ENCODE measurements around the gene RTBDN. TPM values are rescaled to one million over a fixed set of nuclear protein-coding genes. Genes with fewer than 3 reads are reported as not detected.

RTBDN gene
- total RNA-seq, 2 donors from 2014 or later = not detected

DNA sequence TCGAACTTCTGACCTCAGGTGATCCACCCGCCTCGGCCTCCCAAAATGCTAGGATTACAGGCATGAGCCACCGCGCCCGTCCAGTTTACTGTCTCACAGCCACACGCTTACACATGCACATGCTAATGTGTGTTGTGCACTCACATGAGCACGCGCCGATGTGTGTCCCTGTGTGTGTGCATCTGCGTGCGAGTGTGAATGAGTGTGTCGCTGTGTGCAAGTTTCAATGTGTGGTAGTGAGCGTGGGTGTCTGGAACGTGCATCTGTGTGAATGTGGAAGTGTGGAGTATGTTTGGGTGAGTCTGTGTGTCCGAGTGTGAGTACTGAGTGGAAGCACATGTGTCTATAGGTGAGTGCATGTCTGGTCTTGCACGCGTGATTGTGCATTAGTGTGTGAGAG is 8.1 kb upstream of the RTBDN start:
- no peaks in the 10 kb centered on the region for H3K9me3 ChIP-seq (ENCODE audit: control insufficient read depth, low read length, poor library complexity, severe bottlenecking)
- H3K36me3 Mint-ChIP-seq (ENCODE audit: low read depth) = peaks cover 16% of the 10 kb centered on the region

GRCh38 chr19:12841094-12841493 is 6.7 kb upstream of the RTBDN start:
- Mint-ChIP-seq H3K4me1 (peaks cover 34% of the 10 kb centered on the region), H3K36me3 (ENCODE audit: low read depth) (peaks cover 16% of the 10 kb centered on the region), H3K27me3 (peaks cover 72% of the 10 kb centered on the region), H3K4me3 (peak overlapping the region; percentile 37), H3K27ac (no peak overlapping the region)
- H3K9me3 ChIP-seq (ENCODE audit: control insufficient read depth, low read length, poor library complexity, severe bottlenecking) = no peaks in the 10 kb centered on the region
- no peak for DNase-seq
- ATAC-seq = no peak

More for the DNA sequence above, 8.1 kb upstream of the RTBDN start:
- ATAC-seq (no peak), DNase-seq (no peak)
- H3K27me3 Mint-ChIP-seq = peaks cover 67% of the 10 kb centered on the region
- peaks cover 29% of the 10 kb centered on the region for H3K4me1 Mint-ChIP-seq
- no peak overlapping the region for H3K4me3 Mint-ChIP-seq
- H3K27ac Mint-ChIP-seq = no peak overlapping the region

DNA sequence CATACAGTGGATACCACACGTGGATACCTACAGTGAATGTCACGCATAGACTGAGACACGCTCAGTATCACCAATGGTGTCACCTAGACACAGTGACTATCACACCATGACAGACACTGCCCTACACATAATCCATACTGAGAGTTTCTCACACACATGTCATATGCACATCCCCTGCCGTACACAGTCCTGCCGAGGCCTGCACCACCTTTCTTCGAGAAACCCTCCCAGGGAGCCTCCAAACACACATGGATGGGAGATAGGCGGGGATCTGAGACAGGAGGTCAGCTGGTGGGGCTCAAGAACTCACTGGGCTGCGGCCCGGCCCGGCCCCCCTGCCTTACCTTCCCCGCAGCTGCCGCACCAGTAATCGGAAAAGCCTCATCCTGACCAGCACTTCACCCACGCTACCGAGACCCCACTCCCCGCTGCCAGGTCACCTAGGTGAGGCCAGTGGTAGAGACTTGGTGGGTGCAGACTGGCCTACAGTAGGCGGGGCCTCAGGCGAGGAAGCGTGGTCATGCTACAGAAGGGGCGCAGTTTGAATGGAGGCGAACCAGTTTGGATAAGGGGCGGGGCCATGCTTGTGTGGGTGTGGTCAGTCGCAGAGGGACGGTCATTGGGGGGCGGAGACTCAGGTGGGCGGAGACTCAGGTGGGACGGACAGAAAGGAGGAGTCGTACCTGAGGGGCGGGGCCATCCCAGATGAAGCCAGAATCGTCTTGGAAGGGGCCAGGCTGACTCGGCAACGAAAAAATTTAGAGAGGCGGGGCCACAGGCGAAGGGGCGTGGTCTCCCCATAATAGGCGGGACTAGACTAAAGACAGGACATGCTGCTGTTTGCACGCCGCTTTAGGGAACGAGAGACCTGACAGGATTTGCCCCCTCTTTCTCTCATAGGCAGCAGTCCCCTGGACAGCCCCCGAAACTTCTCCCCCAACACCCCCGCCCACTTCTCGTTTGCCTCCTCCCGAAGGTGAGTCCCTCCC is 6.0 kb upstream of the RTBDN start:
- Mint-ChIP-seq H3K27ac (peak overlapping the region; percentile 14), H3K36me3 (ENCODE audit: low read depth) (peaks cover 16% of the 10 kb centered on the region), H3K4me1 (peaks cover 34% of the 10 kb centered on the region), H3K4me3 (peak overlapping the region; percentile 78), H3K27me3 (peaks cover 77% of the 10 kb centered on the region)
- no peaks in the 10 kb centered on the region for H3K9me3 ChIP-seq (ENCODE audit: control insufficient read depth, low read length, poor library complexity, severe bottlenecking)
- DNase-seq (no peak), ATAC-seq (peak; percentile 24)

- Mint-ChIP-seq H3K4me1 (peaks cover 35% of the 10 kb centered on the region), H3K36me3 (ENCODE audit: low read depth) (peaks cover 14% of the 10 kb centered on the region), H3K4me3 (peak overlapping the region; percentile 88), H3K27ac (peak overlapping the region; percentile 54), H3K27me3 (peaks cover 79% of the 10 kb centered on the region)
- no peaks in the 10 kb centered on the region for H3K9me3 ChIP-seq (ENCODE audit: control insufficient read depth, low read length, poor library complexity, severe bottlenecking)
- DNase-seq (no peak), ATAC-seq (peak; percentile 70)
These were observed 4.7 kb upstream of the RTBDN start for GRCh38 chr19:12838886-12839756.

- Mint-ChIP-seq H3K4me3 (peak within 1 kb of the TSS; percentile 88), H3K27me3 (peaks cover 76% of the 10 kb centered on the region), H3K27ac (peak within 1 kb of the TSS; percentile 54), H3K4me1 (peaks cover 36% of the 10 kb centered on the region), H3K36me3 (ENCODE audit: low read depth) (peaks cover 14% of the 10 kb centered on the region)
- no peaks in the 10 kb centered on the region for H3K9me3 ChIP-seq (ENCODE audit: control insufficient read depth, low read length, poor library complexity, severe bottlenecking)
- peak; percentile 75 for ATAC-seq
- peak; percentile 46 to 64 (median 49) for DNase-seq
These were observed 4.0 kb upstream of the RTBDN start, which contains the start of gene MAST1 for GRCh38 chr19:12838182-12838885. MAST1 (plus strand) TSS chr19:12838515; CDS start chr19:12838573, 58 bp downstream.

GRCh38 chr19:12837225-12837624 is 2.8 kb upstream of the RTBDN start:
- H3K36me3 Mint-ChIP-seq (ENCODE audit: low read depth) = peaks cover 9% of the 10 kb centered on the region
- H3K4me1 Mint-ChIP-seq = peaks cover 37% of the 10 kb centered on the region
- peak overlapping the region; percentile 50 for H3K4me3 Mint-ChIP-seq
- peaks cover 69% of the 10 kb centered on the region for H3K27me3 Mint-ChIP-seq
- no peaks in the 10 kb centered on the region for H3K9me3 ChIP-seq (ENCODE audit: control insufficient read depth, low read length, poor library complexity, severe bottlenecking)
- ATAC-seq = no peak
- DNase-seq = no peak
- no peak overlapping the region for H3K27ac Mint-ChIP-seq

- ATAC-seq (no peak), DNase-seq (no peak)
- Mint-ChIP-seq H3K27me3 (peaks cover 69% of the 10 kb centered on the region), H3K27ac (no peak overlapping the region), H3K36me3 (ENCODE audit: low read depth) (peaks cover 5% of the 10 kb centered on the region), H3K4me3 (peak overlapping the region; percentile 39), H3K4me1 (peaks cover 36% of the 10 kb centered on the region)
- no peaks in the 10 kb centered on the region for H3K9me3 ChIP-seq (ENCODE audit: control insufficient read depth, low read length, poor library complexity, severe bottlenecking)
These were observed 2.1 kb upstream of the RTBDN start for GRCh38 chr19:12836529-12836863.

DNA sequence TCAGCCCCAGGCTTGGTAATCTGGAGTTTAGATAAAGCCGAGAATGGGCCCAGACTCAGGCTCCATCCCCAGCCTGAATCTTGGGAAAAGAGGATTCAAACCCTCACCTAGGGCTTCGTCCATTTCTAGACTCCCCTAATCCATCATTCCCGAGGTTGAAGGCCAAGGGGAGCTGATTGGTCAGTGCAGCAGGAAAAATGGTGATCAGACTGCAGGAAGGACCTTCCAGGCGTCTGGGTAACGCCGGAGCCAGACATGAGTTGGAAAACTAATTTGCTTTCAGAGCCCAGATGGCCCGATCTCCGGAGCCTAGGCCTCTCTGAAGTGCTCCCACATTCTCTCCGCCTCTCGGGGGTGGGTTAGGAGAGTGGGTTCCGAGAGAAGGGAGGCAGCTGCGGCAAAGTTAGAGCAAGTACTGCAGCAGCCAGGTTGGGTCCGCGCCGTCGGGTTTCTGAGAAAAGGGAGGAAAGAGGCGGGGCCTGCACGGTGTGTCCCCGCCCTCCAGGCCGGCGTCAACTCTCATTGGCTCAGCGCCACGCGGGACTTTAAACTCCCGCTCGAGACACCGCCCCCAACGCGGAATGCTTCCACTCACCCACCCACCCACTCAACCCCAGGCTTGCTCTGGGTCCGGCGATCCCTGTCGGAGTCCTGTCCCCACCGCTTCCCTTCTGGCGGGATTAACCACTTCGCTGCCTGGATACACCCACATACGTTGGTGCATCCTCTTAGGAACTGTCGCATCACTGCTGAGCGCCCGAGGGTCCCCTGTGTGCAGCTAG is 788 bp upstream of the RTBDN start:
- Mint-ChIP-seq H3K27me3 (peaks cover 70% of the 10 kb centered on the region), H3K36me3 (ENCODE audit: low read depth) (peaks cover 5% of the 10 kb centered on the region), H3K4me1 (peaks cover 32% of the 10 kb centered on the region), H3K4me3 (peak overlapping the region; percentile 84), H3K27ac (no peak overlapping the region)
- no peak for ATAC-seq
- H3K9me3 ChIP-seq (ENCODE audit: control insufficient read depth, low read length, poor library complexity, severe bottlenecking) = no peaks in the 10 kb centered on the region
- DNase-seq = no peak

DNA sequence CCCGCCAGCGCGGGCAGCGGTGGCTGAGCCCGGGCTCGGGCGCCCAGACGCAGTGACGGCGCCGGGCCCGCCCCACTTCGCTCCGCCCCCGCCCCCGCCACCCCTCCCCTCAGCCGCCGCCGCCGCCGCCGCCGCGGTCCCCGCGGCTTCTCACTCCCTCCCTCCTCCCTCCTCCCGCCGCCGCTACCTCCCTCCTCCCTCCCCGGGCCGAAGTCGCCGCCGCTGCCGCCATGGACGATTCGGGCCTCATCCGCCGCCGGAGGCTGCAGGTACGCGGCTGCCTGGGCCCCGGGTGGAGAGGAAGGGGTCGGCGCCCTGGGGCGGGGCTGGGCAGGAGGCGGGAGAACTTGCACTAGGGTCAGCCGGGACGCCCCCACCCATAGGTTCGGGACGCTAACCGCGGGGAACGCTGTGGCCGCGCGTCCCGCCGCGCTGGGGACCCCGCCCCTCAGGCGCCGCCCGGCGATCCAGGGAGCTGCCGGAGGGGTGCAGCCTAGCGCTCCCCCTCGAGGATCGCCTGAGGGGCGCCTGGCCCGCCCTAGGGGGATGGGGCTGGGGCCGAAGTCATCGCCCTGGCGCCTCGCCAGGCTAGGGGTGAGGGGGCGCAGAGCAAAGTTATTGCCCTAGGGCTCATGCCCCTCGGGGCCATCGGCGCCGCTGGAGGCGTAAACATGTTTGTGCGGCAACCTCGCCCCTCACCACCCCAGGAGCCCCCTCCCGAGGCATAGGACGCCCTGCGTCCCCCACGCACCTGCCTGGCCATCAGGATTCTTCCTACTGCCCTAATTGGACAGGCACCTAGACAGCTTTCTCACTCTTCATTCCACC is 427 bp downstream of the RTBDN start:
- H3K4me3 Mint-ChIP-seq = peak overlapping the region; percentile 84
- no peak overlapping the region for H3K27ac Mint-ChIP-seq
- peaks cover 27% of the 10 kb centered on the region for H3K4me1 Mint-ChIP-seq
- H3K9me3 ChIP-seq (ENCODE audit: control insufficient read depth, low read length, poor library complexity, severe bottlenecking) = no peaks in the 10 kb centered on the region
- peak in 2 of 3 donors; percentile 29 to 44 for DNase-seq
- H3K36me3 Mint-ChIP-seq (ENCODE audit: low read depth) = no peaks in the 10 kb centered on the region
- peaks cover 70% of the 10 kb centered on the region for H3K27me3 Mint-ChIP-seq
- ATAC-seq = peak; percentile 19

DNA sequence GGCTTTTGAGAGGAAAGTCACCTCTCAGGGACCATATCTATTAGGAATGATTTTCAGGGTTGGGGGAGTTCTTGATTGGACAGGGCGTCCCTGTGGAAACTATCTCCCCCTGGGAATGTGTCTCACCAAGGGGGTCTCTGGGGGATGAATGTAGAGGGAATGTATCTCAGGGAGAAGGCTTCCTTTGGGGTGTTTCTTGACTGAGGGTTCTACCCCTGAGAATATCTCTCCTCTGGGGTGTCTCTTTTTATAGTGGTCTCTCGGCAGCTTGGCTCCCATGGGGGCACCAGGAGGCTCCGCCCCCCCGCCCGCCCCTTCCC is 1.0 kb downstream of the RTBDN start:
- Mint-ChIP-seq H3K27me3 (peaks cover 75% of the 10 kb centered on the region), H3K4me3 (peak overlapping the region; percentile 46), H3K4me1 (peaks cover 24% of the 10 kb centered on the region), H3K27ac (no peak overlapping the region), H3K36me3 (ENCODE audit: low read depth) (no peaks in the 10 kb centered on the region)
- no peak for DNase-seq
- H3K9me3 ChIP-seq (ENCODE audit: control insufficient read depth, low read length, poor library complexity, severe bottlenecking) = no peaks in the 10 kb centered on the region
- no peak for ATAC-seq

GRCh38 chr19:12828494-12828893 is 5.9 kb downstream of the RTBDN start:
- H3K4me3 Mint-ChIP-seq = no peak overlapping the region
- ATAC-seq = peak; percentile 46
- peaks cover 5% of the 10 kb centered on the region for H3K36me3 Mint-ChIP-seq (ENCODE audit: low read depth)
- no peak for DNase-seq
- H3K9me3 ChIP-seq (ENCODE audit: control insufficient read depth, low read length, poor library complexity, severe bottlenecking) = no peaks in the 10 kb centered on the region
- no peak overlapping the region for H3K27ac Mint-ChIP-seq
- peaks cover 16% of the 10 kb centered on the region for H3K4me1 Mint-ChIP-seq
- peaks cover 70% of the 10 kb centered on the region for H3K27me3 Mint-ChIP-seq

All from T-helper 17 cell (primary cell).